ENCODE data around the gene ZBTB34. TPM values are rescaled to one million over a fixed set of nuclear protein-coding genes. Genes with fewer than 3 reads are reported as not detected.

ZBTB34 gene
- total RNA-seq, 1 experiment from 2014 or later = 6.7 TPM

- DNase-seq = no peak
- Mint-ChIP-seq H3K27ac (ENCODE audit: unreplicated experiment) (peak overlapping the region; percentile 57), H3K36me3 (ENCODE audit: insufficient read depth, unreplicated experiment) (peaks cover 21% of the 10 kb centered on the region), H3K4me1 (ENCODE audit: low read depth, unreplicated experiment) (peaks cover 20% of the 10 kb centered on the region), H3K4me3 (ENCODE audit: low read depth, unreplicated experiment) (peak overlapping the region; percentile 71), H3K9me3 (ENCODE audit: low read depth, unreplicated experiment) (no peaks in the 10 kb centered on the region), H3K27me3 (ENCODE audit: unreplicated experiment) (no peaks in the 10 kb centered on the region)
- CTCF ChIA-PET = no interaction called here
- BruUV-seq (replicated peaks) = no TSS peak
- intact Hi-C loops (cut with micrococcal nuclease; ENCODE audit: unreplicated experiment) = no loop called here
- no peak for TF ChIP-seq CTCF (IDR thresholded peaks at IDR 0.05; ENCODE audit: unreplicated experiment)
These were observed 1.3 kb downstream of the ZBTB34 start for GRCh38 chr9:126861707-126862103.

DNA sequence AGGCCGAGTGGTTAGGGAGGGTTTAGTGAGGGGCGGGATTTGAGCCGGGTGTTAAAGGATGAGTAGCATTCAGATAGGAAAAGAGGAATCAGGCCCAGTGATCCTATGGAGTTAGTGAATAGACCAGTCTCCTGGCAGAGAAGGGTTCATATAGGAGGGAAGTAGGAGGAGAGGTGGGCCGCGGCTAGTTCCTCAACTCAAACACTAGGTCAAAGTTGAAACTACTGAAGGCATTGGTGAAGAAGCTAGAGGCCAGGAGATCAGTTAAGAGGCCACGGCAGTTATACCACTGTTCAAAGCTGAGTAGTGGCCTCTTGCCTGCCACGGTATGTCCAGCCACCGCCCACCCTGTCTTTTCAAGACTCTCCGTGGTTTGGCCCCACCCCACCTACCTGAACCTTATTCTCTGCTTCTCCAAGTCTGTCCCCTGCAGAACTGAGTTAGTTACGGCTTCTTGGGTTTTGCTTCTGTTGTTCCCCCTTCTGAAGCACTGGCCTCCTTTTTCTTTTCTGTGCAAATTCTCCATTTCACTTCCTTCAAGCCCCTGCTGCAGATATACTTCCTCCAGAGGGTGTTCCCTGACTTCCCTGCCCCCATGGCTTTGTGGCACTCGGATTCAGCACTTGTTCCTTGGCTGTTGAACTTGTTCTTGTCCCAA is 1.8 kb downstream of the ZBTB34 start:
- Mint-ChIP-seq H3K4me1 (ENCODE audit: low read depth, unreplicated experiment) (peaks cover 20% of the 10 kb centered on the region), H3K27ac (ENCODE audit: unreplicated experiment) (peak overlapping the region; percentile 57), H3K4me3 (ENCODE audit: low read depth, unreplicated experiment) (peak overlapping the region; percentile 71), H3K27me3 (ENCODE audit: unreplicated experiment) (no peaks in the 10 kb centered on the region), H3K36me3 (ENCODE audit: insufficient read depth, unreplicated experiment) (peaks cover 21% of the 10 kb centered on the region), H3K9me3 (ENCODE audit: low read depth, unreplicated experiment) (no peaks in the 10 kb centered on the region)
- peak; percentile 26 for DNase-seq
- CTCF ChIA-PET = interaction anchor here (0.6 kb wide), 1 partner anchor 9 kb away, joined by 3 read pairs; no protein-coding TSS in a partner anchor
- intact Hi-C loops (cut with micrococcal nuclease; ENCODE audit: unreplicated experiment) = no loop called here
- TSS peak; percentile 33 for BruUV-seq (replicated peaks)
- TF ChIP-seq CTCF (IDR thresholded peaks at IDR 0.05; ENCODE audit: unreplicated experiment) = no peak

- H3K4me1 Mint-ChIP-seq (ENCODE audit: low read depth, unreplicated experiment) = peaks cover 20% of the 10 kb centered on the region
- no TSS peak for BruUV-seq (replicated peaks)
- no peaks in the 10 kb centered on the region for H3K27me3 Mint-ChIP-seq (ENCODE audit: unreplicated experiment)
- DNase-seq = no peak
- CTCF ChIA-PET = interaction anchor here (1.4 kb wide), 1 partner anchor 21 kb away, joined by 8 read pairs; no protein-coding TSS in a partner anchor
- peaks cover 24% of the 10 kb centered on the region for H3K36me3 Mint-ChIP-seq (ENCODE audit: insufficient read depth, unreplicated experiment)
- no peak overlapping the region for H3K27ac Mint-ChIP-seq (ENCODE audit: unreplicated experiment)
- no peaks in the 10 kb centered on the region for H3K9me3 Mint-ChIP-seq (ENCODE audit: low read depth, unreplicated experiment)
- H3K4me3 Mint-ChIP-seq (ENCODE audit: low read depth, unreplicated experiment) = no peak overlapping the region
- intact Hi-C loops (cut with micrococcal nuclease; ENCODE audit: unreplicated experiment) = no loop called here
- no peak for TF ChIP-seq CTCF (IDR thresholded peaks at IDR 0.05; ENCODE audit: unreplicated experiment)
These were observed 4.3 kb downstream of the ZBTB34 start for GRCh38 chr9:126864771-126865170.

DNA sequence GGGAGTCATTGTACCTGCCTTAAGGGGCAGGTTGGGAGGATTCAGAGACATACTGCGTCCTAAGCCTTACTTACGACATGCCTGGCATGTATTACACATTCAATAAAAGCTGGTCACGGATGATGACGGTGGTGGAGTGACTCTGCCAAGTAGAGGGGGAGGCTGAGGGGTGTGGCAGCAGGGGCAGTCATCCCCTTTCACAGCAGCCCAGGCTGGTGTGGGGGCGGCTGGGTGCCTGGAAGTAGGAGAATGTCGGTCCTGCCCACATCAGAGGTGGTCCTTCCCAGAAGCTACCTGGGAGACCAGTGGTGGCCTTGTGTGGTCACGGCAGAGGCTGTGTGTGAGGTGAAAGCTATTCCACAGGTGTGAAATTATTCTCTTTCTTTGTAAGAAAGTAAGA is 8.9 kb downstream of the ZBTB34 start:
- no peak for TF ChIP-seq CTCF (IDR thresholded peaks at IDR 0.05; ENCODE audit: unreplicated experiment)
- no peaks in the 10 kb centered on the region for H3K9me3 Mint-ChIP-seq (ENCODE audit: low read depth, unreplicated experiment)
- H3K27ac Mint-ChIP-seq (ENCODE audit: unreplicated experiment) = no peak overlapping the region
- no TSS peak for BruUV-seq (replicated peaks)
- no peaks in the 10 kb centered on the region for H3K4me1 Mint-ChIP-seq (ENCODE audit: low read depth, unreplicated experiment)
- intact Hi-C loops (cut with micrococcal nuclease; ENCODE audit: unreplicated experiment) = no loop called here
- H3K36me3 Mint-ChIP-seq (ENCODE audit: insufficient read depth, unreplicated experiment) = peaks cover 8% of the 10 kb centered on the region
- DNase-seq = no peak
- CTCF ChIA-PET = no interaction called here
- H3K4me3 Mint-ChIP-seq (ENCODE audit: low read depth, unreplicated experiment) = no peak overlapping the region
- H3K27me3 Mint-ChIP-seq (ENCODE audit: unreplicated experiment) = no peaks in the 10 kb centered on the region

Data from Calu3 (cell line).